ENCODE results near the gene PLCD3. TPM values are rescaled to one million over a fixed set of nuclear protein-coding genes. Genes with fewer than 3 reads are reported as not detected.

Gene PLCD3
- polyA plus RNA-seq, 1 donor from 2014 or later = 1.3 TPM

- no peaks in the 10 kb centered on the region for H4K20me1 ChIP-seq (ENCODE audit: insufficient read depth)
- no peaks in the 10 kb centered on the region for H3K79me2 ChIP-seq (replicated peaks; ENCODE audit: insufficient read depth, low read length)
- H3K4me2 ChIP-seq (ENCODE audit: low read length) = no peak overlapping the region
- H3F3A ChIP-seq (ENCODE audit: insufficient read depth, low read length, poor library complexity, severe bottlenecking) = no peaks in the 10 kb centered on the region
- no peak overlapping the region for H3K9ac ChIP-seq (ENCODE audit: low read length)
- no peaks in the 10 kb centered on the region for H3K9me3 ChIP-seq (ENCODE audit: low read length)
- H3K27me3 ChIP-seq (ENCODE audit: insufficient read depth, low read depth, low read length) = no peaks in the 10 kb centered on the region
- H3K4me3 ChIP-seq (ENCODE audit: low read length) = no peak overlapping the region
- H3K36me3 ChIP-seq (ENCODE audit: insufficient read depth, low read length) = peaks cover 6% of the 10 kb centered on the region
- H2AFZ ChIP-seq (ENCODE audit: low read depth, low read length) = no peak overlapping the region
- no peaks in the 10 kb centered on the region for H3K9me2 ChIP-seq (ENCODE audit: insufficient read depth, low read length)
- no peak for TF ChIP-seq TAF1 (IDR thresholded peaks at IDR 0.05; ENCODE audit: low read depth)
- H3K27ac ChIP-seq (ENCODE audit: low read length) = no peak overlapping the region
Measured at GRCh38 chr17:45107293-45108010, 24.9 kb downstream of the PLCD3 start.

DNA sequence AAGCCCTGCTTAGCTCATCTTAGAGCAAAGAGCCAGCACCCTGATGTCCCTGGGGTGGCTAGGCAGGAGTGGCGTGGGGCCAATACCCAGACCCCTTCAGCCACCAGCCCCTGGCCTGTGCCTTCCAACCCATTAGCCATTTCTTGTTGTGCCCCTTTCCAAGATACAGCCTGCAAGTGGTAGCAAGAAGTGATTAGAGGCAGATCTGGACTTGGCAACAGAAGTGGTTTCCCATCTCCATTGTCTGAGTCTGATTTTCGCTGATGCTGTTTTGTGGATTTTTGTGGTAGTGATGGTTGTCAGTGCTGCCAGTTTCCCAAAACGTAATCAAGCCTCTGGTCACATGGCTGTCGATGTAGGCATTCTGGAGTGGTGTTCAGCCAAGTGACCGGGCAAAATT, 25.7 kb downstream of the PLCD3 start:
- Histone ChIP-seq H3K27me3 (ENCODE audit: insufficient read depth, low read depth, low read length) (no peaks in the 10 kb centered on the region), H3K9me2 (ENCODE audit: insufficient read depth, low read length) (no peaks in the 10 kb centered on the region), H3K36me3 (ENCODE audit: insufficient read depth, low read length) (peaks cover 6% of the 10 kb centered on the region), H4K20me1 (ENCODE audit: insufficient read depth) (no peaks in the 10 kb centered on the region), H3K4me3 (ENCODE audit: low read length) (no peak overlapping the region), H3K9ac (ENCODE audit: low read length) (no peak overlapping the region), H3K27ac (ENCODE audit: low read length) (no peak overlapping the region), H3K4me2 (ENCODE audit: low read length) (no peak overlapping the region), H3K9me3 (ENCODE audit: low read length) (no peaks in the 10 kb centered on the region), H3F3A (ENCODE audit: insufficient read depth, low read length, poor library complexity, severe bottlenecking) (no peaks in the 10 kb centered on the region), H3K79me2 (replicated peaks; ENCODE audit: insufficient read depth, low read length) (no peaks in the 10 kb centered on the region), H2AFZ (ENCODE audit: low read depth, low read length) (no peak overlapping the region)
- TF ChIP-seq TAF1 (IDR thresholded peaks at IDR 0.05; ENCODE audit: low read depth) = no peak
- no peak for TF ChIP-seq POLR2AphosphoS5 (IDR thresholded peaks at IDR 0.05)
- no peak for TF ChIP-seq MXI1 (conservative IDR thresholded peaks at IDR 0.05; ENCODE audit: poor library complexity, severe bottlenecking)
- TF ChIP-seq SMC3 (conservative IDR thresholded peaks at IDR 0.05; ENCODE audit: poor library complexity) = no peak
- no peak for TF ChIP-seq EP300 (conservative IDR thresholded peaks at IDR 0.05; ENCODE audit: poor library complexity, severe bottlenecking)
- TF ChIP-seq RAD21 (conservative IDR thresholded peaks at IDR 0.05) = no peak
- TF ChIP-seq, protein P1, sequence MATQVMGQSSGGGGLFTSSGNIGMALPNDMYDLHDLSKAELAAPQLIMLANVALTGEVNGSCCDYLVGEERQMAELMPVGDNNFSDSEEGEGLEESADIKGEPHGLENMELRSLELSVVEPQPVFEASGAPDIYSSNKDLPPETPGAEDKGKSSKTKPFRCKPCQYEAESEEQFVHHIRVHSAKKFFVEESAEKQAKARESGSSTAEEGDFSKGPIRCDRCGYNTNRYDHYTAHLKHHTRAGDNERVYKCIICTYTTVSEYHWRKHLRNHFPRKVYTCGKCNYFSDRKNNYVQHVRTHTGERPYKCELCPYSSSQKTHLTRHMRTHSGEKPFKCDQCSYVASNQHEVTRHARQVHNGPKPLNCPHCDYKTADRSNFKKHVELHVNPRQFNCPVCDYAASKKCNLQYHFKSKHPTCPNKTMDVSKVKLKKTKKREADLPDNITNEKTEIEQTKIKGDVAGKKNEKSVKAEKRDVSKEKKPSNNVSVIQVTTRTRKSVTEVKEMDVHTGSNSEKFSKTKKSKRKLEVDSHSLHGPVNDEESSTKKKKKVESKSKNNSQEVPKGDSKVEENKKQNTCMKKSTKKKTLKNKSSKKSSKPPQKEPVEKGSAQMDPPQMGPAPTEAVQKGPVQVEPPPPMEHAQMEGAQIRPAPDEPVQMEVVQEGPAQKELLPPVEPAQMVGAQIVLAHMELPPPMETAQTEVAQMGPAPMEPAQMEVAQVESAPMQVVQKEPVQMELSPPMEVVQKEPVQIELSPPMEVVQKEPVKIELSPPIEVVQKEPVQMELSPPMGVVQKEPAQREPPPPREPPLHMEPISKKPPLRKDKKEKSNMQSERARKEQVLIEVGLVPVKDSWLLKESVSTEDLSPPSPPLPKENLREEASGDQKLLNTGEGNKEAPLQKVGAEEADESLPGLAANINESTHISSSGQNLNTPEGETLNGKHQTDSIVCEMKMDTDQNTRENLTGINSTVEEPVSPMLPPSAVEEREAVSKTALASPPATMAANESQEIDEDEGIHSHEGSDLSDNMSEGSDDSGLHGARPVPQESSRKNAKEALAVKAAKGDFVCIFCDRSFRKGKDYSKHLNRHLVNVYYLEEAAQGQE (IDR thresholded peaks at IDR 0.05; ENCODE audit: borderline replicate concordance) = no peak
- TF ChIP-seq, protein P2, sequence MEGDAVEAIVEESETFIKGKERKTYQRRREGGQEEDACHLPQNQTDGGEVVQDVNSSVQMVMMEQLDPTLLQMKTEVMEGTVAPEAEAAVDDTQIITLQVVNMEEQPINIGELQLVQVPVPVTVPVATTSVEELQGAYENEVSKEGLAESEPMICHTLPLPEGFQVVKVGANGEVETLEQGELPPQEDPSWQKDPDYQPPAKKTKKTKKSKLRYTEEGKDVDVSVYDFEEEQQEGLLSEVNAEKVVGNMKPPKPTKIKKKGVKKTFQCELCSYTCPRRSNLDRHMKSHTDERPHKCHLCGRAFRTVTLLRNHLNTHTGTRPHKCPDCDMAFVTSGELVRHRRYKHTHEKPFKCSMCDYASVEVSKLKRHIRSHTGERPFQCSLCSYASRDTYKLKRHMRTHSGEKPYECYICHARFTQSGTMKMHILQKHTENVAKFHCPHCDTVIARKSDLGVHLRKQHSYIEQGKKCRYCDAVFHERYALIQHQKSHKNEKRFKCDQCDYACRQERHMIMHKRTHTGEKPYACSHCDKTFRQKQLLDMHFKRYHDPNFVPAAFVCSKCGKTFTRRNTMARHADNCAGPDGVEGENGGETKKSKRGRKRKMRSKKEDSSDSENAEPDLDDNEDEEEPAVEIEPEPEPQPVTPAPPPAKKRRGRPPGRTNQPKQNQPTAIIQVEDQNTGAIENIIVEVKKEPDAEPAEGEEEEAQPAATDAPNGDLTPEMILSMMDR (IDR thresholded peaks at IDR 0.05; ENCODE audit: poor library complexity, severe bottlenecking) = no peak

- Histone ChIP-seq H3K36me3 (ENCODE audit: insufficient read depth, low read length) (peaks cover 6% of the 10 kb centered on the region), H3K9ac (ENCODE audit: low read length) (no peak overlapping the region), H4K20me1 (ENCODE audit: insufficient read depth) (no peaks in the 10 kb centered on the region), H3F3A (ENCODE audit: insufficient read depth, low read length, poor library complexity, severe bottlenecking) (no peaks in the 10 kb centered on the region), H3K4me2 (ENCODE audit: low read length) (no peak overlapping the region), H3K9me3 (ENCODE audit: low read length) (no peaks in the 10 kb centered on the region), H3K79me2 (replicated peaks; ENCODE audit: insufficient read depth, low read length) (no peaks in the 10 kb centered on the region), H3K27ac (ENCODE audit: low read length) (no peak overlapping the region), H3K9me2 (ENCODE audit: insufficient read depth, low read length) (no peaks in the 10 kb centered on the region), H2AFZ (ENCODE audit: low read depth, low read length) (no peak overlapping the region), H3K4me3 (ENCODE audit: low read length) (no peak overlapping the region), H3K27me3 (ENCODE audit: insufficient read depth, low read depth, low read length) (no peaks in the 10 kb centered on the region)
- TF ChIP-seq, protein P1 (IDR thresholded peaks at IDR 0.05; ENCODE audit: borderline replicate concordance) = no peak
- no peak for TF ChIP-seq SMC3 (conservative IDR thresholded peaks at IDR 0.05; ENCODE audit: poor library complexity)
- no peak for TF ChIP-seq TAF1 (IDR thresholded peaks at IDR 0.05; ENCODE audit: low read depth)
- TF ChIP-seq MXI1 (conservative IDR thresholded peaks at IDR 0.05; ENCODE audit: poor library complexity, severe bottlenecking) = no peak
- TF ChIP-seq POLR2AphosphoS5 (IDR thresholded peaks at IDR 0.05) = no peak
- TF ChIP-seq EZH2 (IDR thresholded peaks at IDR 0.05; ENCODE audit: borderline replicate concordance, insufficient read depth, low read length, poor library complexity, severe bottlenecking) = no peak
- no peak for TF ChIP-seq RAD21 (conservative IDR thresholded peaks at IDR 0.05)
- TF ChIP-seq, protein P2 (IDR thresholded peaks at IDR 0.05; ENCODE audit: poor library complexity, severe bottlenecking) = no peak
- TF ChIP-seq EP300 (conservative IDR thresholded peaks at IDR 0.05; ENCODE audit: poor library complexity, severe bottlenecking) = no peak
Measured at GRCh38 chr17:45106096-45106495, 26.2 kb downstream of the PLCD3 start.
